GM12874 (cell line): ENCODE results near the gene SLC23A2.

Source experiments
- CTCF ChIP-seq: IDR thresholded peaks from 2 replicates; pipeline ENCODE4 v1.5.1; 2011; ENCODE audit warnings: low read depth, mild to moderate bottlenecking, control low read depth, low read length, moderate library complexity; ENCODE audit not compliant: insufficient read depth

Gene SLC23A2

GRCh38 chr20:4856022-4856755, 145.1 kb downstream of the SLC23A2 start:
- TF ChIP-seq CTCF, result no peak

GRCh38 chr20:4855555-4855954, 145.8 kb downstream of the SLC23A2 start:
- no peak for TF ChIP-seq CTCF

GRCh38 chr20:4855097-4855496, 146.2 kb downstream of the SLC23A2 start:
- TF ChIP-seq CTCF, result no peak

- no peak for TF ChIP-seq CTCF
Measured at GRCh38 chr20:4854561-4854901, 146.8 kb downstream of the SLC23A2 start.

- no peak for TF ChIP-seq CTCF
Measured at GRCh38 chr20:4853757-4854560, 147.4 kb downstream of the SLC23A2 start.

GRCh38 chr20:4853004-4853403, 148.3 kb downstream of the SLC23A2 start:
- no peak for TF ChIP-seq CTCF

GRCh38 chr20:4850960-4851359, 150.3 kb downstream of the SLC23A2 start:
- TF ChIP-seq CTCF, result no peak
